GM12801 (cell line): ENCODE data around the gene RUFY3.

Experiments
- TF ChIP-seq, protein P1 (sequence below): IDR thresholded peaks from one replicate; pipeline ENCODE4 v1.5.1; 2011; ENCODE audit warnings: control low read depth; ENCODE audit not compliant: insufficient read length; ENCODE audit errors: extremely low read depth

The RUFY3 gene, protein sequence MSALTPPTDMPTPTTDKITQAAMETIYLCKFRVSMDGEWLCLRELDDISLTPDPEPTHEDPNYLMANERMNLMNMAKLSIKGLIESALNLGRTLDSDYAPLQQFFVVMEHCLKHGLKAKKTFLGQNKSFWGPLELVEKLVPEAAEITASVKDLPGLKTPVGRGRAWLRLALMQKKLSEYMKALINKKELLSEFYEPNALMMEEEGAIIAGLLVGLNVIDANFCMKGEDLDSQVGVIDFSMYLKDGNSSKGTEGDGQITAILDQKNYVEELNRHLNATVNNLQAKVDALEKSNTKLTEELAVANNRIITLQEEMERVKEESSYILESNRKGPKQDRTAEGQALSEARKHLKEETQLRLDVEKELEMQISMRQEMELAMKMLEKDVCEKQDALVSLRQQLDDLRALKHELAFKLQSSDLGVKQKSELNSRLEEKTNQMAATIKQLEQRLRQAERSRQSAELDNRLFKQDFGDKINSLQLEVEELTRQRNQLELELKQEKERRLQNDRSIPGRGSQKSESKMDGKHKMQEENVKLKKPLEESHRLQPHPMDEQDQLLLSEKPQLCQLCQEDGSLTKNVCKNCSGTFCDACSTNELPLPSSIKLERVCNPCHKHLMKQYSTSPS

DNA sequence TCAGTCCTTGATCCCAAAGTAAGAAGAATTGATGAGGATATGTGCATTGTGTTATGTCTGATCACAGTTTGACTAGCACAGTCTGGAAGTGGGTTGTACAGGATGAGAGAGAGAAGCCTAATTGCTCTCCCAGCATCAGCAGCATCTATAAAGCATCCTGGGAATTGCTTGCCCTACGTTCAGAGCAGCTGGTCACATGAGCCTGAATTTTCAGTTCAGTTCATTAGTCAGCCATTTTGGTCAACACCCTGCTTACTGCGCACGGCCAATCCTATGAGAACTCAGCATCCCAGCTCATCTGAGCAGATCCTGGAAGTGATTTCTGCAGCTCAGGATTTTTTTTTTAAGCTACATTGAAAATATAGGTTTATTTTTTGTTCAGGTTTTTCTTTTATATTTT is at the start of gene RUFY3:
RUFY3 (plus strand) TSS at position 218 of the 400 bp plus-strand sequence. CDS start 610 bp downstream, outside the sequence.
- TF ChIP-seq, protein P1, sequence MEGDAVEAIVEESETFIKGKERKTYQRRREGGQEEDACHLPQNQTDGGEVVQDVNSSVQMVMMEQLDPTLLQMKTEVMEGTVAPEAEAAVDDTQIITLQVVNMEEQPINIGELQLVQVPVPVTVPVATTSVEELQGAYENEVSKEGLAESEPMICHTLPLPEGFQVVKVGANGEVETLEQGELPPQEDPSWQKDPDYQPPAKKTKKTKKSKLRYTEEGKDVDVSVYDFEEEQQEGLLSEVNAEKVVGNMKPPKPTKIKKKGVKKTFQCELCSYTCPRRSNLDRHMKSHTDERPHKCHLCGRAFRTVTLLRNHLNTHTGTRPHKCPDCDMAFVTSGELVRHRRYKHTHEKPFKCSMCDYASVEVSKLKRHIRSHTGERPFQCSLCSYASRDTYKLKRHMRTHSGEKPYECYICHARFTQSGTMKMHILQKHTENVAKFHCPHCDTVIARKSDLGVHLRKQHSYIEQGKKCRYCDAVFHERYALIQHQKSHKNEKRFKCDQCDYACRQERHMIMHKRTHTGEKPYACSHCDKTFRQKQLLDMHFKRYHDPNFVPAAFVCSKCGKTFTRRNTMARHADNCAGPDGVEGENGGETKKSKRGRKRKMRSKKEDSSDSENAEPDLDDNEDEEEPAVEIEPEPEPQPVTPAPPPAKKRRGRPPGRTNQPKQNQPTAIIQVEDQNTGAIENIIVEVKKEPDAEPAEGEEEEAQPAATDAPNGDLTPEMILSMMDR: no peak

DNA sequence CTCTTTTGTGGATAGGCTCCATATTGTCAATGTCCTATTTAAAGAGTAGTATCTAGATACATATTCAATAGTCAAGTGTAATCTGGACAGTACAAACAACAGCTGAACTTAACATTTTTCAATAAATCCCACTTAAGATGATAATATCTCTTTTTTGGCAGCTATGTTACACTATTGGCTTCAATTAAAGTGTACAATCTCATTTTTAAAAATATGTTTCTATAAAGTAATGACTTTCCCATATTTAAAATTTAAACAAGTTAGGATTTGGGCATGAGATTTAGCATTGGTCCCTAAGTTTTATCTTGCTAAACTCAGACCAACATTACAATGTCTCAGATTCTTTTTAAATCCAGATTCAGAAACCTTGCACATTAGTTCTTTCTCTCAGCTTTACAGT is 47.6 kb upstream of the RUFY3 start:
- TF ChIP-seq, protein P1: no peak

DNA sequence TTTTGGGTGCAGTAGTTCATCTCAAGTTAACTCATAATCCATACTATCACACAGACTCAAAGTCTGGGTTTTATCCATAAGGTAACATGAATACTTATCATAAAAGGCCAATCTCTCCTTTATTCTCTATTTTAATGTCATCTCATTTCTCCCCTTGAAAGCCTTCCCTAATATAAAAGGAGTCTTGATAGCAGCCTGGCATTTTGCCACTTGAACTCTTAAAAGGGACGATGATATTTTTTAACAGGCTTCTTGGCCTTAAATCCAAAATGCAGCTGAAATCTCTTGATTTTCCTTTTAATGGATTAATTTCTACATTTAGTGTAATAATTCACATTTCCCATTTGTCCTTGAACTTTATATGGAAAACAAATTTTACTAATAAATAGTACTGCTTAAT is 47.0 kb upstream of the RUFY3 start:
- TF ChIP-seq, protein P1: no peak

DNA sequence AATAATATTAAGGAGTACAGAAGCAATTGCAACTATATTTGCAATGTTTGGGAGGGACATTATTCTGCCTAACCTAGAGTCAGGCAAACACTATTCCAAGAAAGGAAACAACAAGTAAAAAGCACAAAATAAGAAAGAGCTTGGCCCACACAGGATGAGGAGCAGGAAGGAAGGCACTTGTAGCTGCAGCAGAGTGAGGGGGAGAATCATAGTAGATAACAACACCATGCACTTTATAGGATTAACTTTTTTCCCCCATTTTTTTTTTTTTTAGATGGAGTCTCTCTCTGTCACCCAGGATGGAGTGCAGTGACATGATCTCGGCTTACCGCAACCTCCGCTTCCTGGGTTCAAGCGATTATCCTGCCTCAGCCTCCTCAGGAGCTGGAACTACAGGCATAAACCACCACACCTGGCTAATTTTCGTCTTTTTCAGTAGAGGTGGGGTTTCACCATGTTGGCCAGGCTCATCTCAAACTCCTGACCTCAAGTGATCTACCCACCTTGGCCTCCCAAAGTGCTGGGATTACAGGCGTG is 45.1 kb upstream of the RUFY3 start:
- TF ChIP-seq, protein P1: no peak

DNA sequence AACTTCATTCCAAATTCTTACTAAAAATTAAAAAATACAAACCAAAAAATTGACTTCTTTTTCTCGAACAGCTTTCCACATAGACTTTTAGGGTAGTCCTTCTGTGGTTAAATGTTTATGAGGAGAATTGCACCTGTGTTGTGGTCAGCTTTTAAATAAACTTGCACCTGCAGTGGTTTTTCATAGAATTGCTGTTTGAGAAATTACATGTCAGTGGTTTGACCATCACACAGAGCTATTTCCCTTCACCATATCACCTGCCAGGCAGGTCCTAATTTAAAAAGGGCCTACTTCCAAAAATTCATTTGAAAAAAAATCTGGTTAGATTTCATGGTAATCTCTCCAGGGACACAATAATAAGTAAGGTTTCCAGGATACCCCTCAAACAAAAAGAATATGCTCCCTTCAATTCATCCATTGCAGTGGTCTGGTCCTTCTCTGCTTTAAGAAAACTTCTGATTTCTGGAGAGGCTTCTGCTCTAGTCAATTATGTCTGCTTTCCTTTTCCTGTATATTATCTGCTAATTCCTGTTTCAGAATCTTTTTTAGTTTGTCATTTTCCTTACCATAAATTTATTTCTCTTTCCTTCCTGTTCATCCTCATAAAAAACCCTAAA is 43.3 kb upstream of the RUFY3 start:
- TF ChIP-seq, protein P1: no peak

DNA sequence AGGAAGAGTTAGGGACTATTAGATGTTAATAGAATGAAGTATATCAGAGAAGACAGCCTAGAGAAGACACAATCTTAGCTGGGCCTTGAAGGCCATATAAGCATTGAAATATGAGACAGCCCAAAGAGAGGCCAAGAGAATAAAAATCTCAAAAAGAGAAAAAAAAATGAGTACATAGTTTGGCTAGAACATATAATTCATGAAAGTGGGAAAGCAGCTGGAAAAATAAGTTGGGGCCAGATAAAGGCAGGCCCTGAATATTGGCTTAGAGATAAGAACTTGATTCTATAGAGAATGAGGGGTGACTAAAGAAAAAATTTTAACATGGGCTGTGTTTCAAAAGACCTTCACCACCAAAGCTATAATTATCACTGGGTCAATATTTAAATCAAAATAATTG is 40.8 kb upstream of the RUFY3 start:
- TF ChIP-seq, protein P1: no peak

DNA sequence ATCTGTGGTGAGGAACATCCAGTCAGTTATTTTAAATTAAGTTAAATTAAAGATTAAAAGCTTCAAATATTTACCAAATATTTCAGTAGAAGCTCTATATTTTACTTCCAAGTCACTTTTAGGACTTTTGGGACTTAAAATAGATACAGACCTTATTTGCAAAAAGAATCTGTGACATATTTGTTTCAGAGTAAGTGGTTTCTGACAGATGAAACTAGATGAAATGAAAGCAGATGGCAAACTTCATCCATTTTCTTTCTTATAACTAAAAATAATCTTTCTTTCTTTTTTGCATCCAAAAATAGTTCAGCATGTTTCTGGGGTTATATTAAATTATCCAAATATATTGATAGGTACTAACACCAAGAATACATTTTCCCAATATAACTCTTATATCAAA is 40.1 kb upstream of the RUFY3 start:
- TF ChIP-seq, protein P1: no peak
